NCI-H82 treated with DMSO at 0.1 percent for 48 hours (cell line): ENCODE measurements around the gene ARPC1A.
"Not testable (repeated sequence)": the region's sequence is repeated elsewhere in the genome, so short reads cannot be mapped to it uniquely, and the experiment has no call there.

ENCODE experiments used
- DNase-seq: peaks from one replicate; lab custom pipeline; 2025; ENCODE audit not compliant: unreplicated experiment; lab: John Stamatoyannopoulos, UW

Gene ARPC1A

DNA sequence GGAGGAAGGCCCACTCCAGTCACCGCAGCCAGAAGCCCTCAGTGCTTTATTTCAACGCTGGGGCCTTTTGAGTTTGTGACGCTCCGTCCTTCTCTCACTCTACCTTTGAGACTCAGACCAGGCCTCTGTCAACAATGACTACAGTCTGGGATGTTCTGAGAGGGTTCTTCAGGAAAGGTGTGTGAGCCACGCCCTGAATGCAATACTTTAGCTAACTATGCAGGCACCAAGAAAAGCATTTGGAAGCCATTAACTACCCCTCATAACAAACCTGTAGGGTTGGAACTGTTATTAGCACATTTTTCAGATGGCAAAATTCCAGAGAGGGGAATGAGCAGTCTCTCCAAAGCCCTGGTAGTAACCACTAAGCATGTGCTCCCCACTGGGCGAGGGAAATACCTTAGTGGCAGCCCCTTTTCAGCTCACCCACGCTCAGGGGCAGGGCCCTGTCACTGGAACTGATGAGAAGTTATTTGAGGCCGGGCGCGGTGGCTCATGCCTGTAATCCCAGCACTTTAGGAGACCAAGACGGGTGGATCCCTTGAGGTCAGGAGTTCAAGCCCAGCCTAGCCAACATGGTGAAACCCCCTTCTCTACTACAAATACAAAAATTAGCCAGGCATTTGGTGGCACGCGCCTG lies 43.2 kb downstream of the ARPC1A start:
- DNase-seq: no peak

DNA sequence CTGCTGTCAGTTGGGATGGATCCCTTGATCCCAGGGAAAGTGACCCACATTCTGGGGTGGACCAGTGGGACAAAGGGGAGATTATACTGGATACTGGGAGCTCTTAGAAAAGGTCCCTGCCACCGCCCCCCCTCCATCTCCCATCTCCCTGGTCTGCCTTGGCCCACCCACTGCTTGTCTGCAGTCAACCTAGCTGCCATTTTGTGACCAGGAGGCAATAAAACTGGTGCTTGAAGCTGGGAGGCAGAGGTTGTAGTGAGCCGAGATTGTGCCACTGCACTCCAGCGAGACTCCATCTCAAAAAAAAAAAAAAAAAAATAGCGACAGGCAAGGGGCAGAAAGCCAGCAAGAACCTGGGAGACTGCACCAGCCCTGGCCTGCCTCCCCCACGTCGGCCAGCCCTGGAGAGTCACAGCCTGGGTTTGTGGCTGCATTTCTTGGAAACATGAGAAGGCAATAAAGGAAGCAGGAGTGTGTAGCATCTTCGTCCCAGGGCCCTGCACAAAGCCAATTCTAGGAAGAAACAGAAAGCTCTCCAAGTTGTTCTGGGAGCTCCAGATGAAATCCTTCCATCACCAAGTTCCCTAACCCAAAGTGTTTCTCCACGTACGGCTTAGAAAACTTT lies 44.2 kb downstream of the ARPC1A start:
- no peak for DNase-seq

DNA sequence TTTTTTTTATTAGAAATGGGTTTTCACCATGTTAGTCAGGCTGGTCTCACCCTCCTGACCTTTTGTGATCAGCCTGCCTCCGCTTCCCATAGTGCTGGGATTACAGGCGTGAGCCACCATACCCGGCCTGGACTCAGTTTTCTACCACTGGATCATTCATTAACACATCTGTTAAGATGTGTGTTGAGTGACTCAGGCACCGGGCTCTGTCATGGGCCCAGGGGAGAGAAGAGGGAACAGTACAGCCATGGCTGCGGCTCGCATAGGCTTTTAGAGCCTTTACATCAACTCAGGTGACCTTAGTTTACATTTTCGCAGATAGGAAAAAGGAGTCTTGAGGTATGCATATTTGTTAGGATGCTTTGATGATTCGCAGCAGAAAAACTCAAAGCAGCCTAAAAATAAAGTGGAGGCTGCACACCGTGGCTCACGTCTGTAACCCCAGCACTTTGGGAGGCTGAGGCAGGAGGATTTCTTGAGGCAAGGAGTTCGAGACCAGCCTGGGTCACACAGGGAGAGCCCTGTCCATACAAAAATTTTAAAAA lies 45.8 kb downstream of the ARPC1A start:
- no peak for DNase-seq

DNA sequence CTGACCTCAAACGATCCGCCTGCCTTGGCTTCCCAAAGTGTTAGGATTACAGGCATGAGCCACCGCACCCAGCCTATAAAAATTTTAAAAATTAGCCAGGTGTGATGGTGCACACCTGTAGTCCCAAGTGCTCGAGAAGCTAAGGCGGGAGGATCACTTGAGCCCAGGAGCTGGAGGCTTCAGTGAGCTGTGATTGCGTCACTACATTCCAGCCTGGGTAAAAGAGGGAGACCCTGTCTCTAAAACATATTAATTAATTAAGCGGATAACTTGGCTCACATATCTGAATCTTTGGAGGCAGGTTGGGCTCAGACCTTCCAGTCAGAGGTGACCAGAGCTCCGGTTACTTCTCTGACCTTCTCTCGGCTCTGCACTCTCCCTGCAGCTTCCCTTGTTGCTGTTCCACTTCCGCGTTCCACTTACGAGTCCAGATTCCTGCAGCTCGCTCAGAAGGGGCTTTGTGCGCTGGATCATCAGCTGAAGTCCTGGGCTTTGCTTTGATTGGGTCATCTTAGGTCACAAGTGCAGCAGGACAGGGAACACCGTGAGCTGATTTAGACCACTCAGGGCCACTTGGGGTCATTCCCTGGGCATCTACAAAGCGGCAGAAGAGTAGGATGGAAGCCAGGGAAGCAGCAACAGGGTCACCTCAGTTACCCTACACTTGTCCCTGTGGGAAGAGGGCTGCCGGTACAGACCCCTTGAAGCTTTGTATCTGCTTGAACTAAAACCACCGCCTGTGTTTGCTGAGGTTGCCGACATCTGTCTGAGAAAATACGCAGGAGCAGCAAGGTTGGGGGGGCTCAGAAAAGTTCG lies 46.8 kb downstream of the ARPC1A start:
- no peak for DNase-seq

DNA sequence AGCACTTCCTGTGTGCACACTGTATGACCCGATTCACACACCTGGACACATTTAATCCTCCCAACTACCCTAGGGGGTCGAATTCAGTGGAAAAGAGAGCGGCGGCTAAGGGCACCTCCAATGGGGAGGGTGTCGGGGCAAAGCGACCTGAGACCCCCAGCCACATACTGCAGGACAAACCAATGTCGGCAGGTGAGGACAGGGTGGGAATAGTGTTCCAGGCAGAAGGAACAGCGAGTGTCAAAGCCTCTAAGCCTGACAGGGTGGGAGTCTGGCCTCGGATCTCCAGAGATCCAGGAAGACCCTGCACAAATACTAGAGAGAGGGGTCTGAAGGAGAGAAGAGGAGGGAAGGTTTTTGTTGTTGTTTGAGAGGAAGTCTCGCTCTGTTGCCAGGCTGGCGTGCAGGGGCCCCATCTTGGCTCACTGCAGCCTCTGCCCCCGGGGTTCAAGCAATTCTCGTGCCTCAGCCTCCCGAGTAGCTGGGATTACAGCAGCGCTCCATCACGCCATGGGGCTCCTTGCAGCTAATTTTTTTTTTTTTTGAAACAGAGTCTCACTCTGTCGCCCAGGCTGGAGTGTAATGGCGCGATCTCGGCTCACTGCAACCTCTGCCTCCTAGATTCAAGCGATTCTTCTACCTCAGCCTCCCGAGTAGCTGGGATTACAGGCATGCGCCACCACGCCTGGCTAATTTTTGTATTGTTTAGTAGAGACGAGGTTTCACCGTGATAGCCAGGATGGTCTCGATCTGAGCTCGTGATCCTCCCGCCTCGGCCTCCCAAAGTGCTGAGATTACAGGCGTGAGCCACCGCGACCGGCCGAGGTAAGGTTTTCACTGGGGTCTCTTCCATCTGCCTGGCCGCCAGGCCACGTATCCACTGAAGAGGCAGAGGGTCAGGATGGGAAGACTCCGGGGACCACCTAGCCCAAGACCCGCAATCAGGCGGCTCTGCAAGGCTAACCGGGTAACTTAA lies 47.7 kb downstream of the ARPC1A start:
- DNase-seq: no peak

DNA sequence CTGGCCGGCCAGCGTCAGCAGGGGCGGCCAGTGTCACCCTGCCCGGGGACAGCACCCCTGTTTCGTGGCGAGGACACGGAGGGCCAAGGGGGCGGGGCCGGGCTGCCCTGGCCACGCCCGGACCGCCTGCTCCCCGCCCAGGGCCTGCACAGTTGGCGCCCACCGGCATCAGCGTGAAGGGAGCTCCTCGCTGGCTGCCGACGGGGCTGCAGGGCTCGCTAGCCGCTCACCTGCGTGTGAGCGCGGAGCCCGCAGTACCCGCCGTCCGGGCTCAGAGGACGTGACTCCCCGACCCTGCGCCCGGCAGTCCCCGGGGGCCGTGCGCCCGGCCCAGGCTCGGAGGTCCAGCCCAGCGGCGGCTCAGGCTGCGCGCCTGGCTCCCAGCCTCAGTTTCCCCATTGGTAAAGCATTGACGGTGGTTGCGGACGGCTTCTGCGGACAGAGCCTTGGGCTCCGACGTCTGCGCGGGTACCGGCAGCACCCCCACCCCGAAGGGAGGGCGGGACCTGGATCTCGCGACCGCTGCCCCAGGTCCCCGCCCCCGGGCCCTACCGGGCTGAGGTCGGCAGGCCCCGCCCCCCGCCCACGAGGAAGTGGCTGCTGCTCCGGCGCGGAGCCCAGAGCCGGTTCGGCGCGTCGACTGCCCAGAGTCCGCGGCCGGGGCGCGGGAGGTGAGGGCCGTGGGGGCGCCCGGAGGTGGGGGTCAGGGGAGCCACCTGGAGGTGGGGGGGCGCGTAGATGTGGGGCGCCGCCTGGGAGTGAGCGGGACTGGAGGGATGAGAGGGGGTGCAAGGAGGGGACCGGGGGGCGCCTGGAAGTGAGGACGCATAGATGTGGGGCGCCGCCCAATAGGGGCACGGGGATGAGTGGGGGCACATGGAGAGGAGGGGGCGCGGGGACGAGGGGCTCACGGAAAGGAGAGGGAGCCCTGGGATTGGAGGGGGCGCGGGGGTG lies 48.7 kb downstream of the ARPC1A start, which contains the start of gene ARPC1B:
TSS of gene ARPC1B (plus strand) at position 620 of the 954 bp plus-strand sequence. CDS start 10,985 bp downstream, outside the sequence.
- DNase-seq: no peak

DNA sequence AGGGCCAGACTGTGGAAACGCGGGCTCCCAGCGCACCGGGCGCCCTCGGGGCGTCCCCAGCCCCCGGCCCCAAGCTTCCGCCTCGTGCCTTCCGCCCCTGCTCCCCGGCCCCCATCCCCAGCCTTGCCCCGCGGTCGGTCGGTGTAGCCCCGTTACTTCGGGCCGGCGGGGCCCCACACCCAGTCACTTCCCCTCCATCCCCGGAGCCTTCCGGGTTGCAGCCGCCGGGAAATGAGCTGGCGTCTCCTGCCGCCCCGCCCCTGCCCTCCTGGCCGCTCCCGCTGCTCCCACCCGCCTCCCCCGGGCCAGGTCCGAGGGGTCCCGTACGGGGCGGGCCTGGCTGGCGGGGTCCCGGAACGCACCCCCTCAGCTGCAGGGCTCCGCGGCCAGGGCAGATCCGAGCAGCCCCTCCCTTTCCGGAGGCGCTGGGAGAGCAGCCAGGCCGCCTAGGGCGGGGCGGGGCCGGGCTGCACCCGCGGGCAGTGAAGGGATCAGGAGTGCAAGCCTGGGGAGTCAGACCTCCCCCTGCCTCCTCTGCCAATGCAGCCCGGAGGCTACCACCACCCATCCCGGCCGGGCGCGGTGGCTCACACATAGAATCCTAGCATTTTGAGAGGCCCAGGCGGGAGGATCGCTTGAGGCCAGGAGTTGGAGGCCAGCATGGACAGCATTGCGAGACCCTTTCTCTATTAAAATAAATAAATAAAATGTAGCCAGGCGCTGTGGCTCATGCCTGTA lies 49.5 kb downstream of the ARPC1A start:
- DNase-seq: no peak

DNA sequence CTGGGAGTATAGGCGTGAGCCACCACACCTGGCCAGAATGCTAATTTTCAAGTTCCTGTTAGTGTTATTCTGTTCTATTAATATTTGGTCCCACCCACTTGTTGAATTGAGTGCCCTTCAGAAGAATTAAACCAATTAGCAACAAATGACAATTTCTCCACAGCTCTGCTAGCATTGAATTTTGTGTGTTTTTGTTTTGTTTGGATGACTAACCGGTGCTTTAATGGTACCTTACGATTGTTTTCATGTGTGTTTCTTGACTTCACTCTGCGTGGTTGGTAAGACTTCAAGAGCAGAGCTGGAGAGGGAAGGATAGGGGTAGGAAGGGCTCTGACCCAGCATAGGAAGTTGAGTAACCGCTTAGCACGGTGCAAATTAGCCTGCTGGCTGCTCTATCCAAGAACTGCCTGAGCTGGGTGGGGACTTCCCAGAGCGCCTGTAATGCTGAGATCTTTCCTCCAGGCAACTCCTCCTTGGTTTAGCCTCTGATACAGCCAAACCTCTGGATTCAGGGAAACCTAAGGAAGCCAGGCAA lies 53.4 kb downstream of the ARPC1A start:
- DNase-seq: no peak

DNA sequence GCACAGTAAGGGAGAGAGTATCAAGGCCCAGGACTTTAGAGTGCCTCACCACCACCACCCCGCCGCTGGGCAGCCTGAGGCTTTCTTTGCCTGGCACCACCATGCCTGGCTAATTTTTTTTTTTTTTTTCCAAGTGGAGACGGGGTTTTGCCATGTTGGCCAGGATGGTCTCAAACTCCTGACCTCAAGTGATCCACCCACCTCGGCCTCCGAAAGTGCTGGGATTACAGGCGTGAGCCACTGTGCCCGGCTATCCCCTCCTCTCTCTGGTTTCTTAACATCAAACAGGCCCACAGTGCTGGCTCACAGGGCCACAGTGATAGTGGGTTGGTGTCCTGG lies 54.0 kb downstream of the ARPC1A start:
- not testable (repeated sequence) for DNase-seq

DNA sequence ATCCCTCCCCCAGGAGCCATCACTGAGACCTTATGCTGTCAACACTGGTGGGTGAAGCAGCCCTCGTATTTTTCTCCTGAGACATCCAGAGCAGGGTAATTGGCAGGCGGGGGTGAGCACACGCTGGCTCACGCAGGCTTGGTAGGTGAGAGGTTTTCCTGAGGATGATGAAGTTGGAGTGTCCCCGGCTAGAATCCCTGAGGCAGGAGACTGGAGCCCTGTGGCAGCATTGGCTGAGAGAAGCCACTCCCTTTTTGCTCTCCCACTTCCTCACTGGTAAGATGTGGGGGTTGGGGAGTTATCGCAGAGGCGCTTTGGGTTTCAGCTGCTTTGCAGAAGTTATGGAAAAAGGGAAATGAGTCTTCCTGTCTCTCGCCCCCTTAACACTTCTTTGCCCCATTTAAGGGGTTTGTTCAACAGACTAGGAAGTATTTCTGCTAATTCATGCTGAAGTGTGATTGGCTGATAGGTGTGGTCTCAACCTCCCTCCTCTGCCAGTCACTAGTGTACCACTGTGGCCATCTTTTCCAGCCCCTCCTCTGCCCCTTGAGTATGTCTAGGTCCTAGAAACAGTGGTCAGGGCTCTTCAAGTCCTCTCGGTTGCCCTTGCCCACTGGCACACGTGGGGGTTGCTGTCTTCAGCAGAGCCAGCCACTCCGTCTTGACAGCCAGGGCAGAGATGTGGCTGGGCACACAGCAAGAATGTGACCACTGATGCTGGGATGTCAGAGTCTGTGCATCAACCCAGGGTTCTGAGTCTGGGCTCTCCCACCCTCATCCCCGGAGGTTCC lies 54.5 kb downstream of the ARPC1A start:
- DNase-seq: no peak

DNA sequence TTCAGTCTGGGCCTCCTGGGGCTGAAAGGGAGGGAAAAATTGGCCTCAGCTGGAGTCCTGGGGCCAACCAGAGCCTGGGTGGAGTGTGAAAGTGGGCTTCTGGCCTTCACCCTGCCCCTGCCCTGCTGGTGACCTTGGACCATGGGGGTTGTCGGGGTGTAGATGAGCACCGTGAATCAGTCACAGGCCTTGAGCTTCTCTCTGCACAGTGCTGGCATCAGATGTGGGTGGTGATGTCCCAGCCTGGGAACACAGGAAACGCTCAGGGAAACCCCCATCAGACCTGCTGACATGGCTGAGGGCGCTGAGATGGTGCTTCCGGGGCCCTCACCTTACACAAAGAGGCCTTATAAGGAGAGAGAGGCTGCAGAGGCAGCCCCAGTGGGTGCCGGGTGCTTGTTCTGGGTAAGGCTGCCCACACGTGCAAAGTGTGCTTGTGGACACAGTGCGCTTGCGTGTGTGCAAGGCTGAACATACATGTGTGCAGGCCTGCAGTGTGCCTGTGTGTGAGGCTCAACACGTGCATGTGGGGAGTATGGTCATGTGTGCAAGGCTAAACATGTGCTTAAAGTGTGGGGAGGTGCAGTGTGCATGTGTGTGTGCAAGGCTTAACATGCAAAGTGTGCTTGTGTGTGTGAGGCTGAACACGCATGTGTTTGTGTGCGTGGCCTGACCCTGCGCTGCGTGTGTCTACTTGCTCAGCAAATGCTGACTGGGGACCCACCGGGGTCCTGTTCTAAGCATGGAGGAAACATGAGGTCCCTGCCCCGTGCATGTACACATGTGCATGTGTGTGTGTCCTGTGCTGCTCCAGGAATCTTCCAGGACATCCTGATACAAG lies 55.3 kb downstream of the ARPC1A start:
- no peak for DNase-seq

DNA sequence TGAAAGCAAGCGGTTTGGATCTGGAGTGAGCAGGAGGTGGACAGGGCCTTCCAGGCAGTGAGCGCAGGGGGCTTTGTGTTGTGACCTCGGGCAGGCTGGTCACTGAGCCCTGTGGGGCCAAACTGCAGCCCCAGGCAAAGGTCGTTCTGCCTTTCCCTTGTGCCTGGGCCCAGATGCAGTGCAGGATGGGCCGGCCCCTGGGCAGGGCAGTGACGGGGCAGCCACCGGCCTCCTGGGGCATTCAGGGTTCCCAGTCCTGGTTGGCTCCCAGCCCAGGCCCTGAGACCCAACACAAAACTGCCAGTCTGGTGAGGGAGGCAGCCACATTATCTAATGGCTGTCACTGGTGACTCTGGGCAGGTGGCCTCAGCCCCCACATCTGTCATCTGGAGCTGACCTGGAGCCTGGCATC lies 56.0 kb downstream of the ARPC1A start:
- DNase-seq: no peak

DNA sequence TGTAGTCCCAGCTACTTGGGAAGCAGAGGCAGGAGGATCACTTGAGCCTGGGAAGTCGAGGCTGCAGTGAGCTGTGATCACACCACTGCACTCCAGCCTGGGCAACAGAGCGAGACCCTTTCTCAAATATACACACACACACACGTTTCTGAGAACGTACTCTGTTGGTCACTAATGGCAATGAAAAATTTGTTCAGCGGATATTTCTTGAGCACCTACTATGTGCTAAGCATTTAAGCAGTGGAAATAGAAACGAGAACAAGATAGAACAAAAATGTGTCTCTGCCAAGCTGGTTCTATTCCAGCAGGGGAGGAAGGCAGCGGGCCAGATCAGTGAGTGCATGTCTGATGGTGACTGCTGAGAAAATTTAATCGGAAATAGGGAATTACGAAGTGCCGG lies 57.5 kb downstream of the ARPC1A start:
- no peak for DNase-seq

DNA sequence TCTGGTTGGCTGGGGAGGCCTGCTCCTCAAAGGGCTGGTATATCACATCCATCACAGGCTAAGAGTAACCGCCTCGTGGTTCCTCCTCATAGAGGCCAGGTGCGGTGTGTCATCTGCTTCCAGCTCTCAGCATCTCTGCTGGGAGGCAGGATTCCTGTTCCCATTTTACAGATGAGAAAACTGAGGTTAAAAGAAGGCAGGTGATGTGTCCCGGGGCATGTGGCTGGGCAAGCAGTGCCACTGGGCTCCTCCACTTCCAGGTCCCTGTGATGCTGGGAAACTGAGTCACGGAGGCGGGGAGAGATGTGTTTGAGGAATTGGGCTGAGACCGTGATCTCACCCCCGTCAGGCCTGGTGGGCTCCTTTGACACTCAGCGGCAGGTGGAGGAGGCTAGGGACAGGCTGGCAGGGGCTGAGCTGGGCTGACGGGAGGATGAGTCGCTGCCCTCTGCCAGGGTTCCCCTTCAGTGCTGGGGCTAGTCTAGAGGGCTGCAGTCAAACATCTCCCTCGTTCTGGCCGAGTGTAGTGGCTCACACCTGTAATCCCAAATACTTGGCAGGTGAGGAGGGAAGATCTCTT lies 58.2 kb downstream of the ARPC1A start:
- DNase-seq: no peak

DNA sequence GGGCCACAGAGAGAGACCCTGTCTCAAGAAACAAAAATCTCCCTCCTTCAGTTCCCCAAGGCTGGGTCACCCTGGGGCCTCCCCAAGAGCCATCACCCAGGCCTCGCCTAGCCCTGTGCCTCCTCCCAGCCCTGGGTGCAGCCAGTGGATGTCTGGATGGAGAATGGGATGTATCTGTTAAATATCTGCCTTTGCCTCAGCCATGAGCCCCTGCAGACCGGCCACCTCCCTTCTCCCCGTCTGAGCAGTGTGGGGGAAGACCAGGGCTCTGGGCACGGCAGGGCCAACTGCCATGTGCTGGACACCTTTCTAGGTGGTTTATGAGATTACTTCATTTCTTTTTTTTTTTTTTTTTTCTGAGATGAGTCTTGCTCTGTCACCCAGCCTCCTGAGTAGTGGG lies 58.8 kb downstream of the ARPC1A start:
- no peak for DNase-seq

DNA sequence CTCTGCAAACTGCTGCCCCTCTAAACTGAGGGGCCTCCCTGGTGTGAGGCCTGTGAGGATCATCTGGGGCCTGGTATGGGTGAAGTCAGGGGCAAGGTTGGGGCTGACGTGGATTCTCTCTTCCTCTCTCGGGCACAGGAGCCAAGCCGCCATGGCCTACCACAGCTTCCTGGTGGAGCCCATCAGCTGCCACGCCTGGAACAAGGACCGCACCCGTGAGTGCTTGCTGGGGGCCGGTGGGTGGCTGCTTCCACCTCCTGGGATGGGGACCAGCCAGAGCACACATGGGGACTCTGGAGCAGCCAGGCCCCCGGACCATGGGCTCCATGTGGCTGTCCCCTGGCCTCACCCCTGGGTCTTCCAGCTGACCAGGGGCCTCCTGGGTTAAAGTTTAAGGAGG lies 59.9 kb downstream of the ARPC1A start:
- DNase-seq: no peak
